Hepatocyte (in vitro differentiated cells): ENCODE measurements around the gene TYW3. TPM values are rescaled to one million over a fixed set of nuclear protein-coding genes. Genes with fewer than 3 reads are reported as not detected.

Experiments used
- DNase-seq: peaks from one replicate; pipeline ENCODE4 v3.0.0-alpha.2; 2016; ENCODE audit warnings: low spot score
- H2AFZ ChIP-seq: fragments of 200-600 bp; sonication (generic); 2 replicates; pipeline ENCODE4 v1.6.0; 2016; ENCODE audit warnings: antibody characterized with exemption, mild to moderate bottlenecking
- H3K27ac ChIP-seq: fragments of 200-600 bp; sonication (generic); 2 replicates; pipeline ENCODE4 v1.5.1; 2016; ENCODE audit warnings: mild to moderate bottlenecking
- H3K27me3 ChIP-seq: fragments of 200-600 bp; sonication (generic); 2 replicates; pipeline ENCODE4 v1.6.1; 2016
- H3K36me3 ChIP-seq: fragments of 200-600 bp; sonication (generic); replicated peaks from 2 replicates; pipeline ENCODE4 v1.5.1; 2016; ENCODE audit warnings: low read depth; ENCODE audit not compliant: insufficient read depth
- H3K4me1 ChIP-seq: fragments of 200-600 bp; sonication (generic); 2 replicates; pipeline ENCODE4 v1.5.1; 2016; ENCODE audit warnings: mild to moderate bottlenecking, moderate library complexity; ENCODE audit not compliant: insufficient read depth
- H3K4me2 ChIP-seq: fragments of 200-600 bp; sonication (generic); 2 replicates; pipeline ENCODE4 v1.6.0; 2016
- H3K4me3 ChIP-seq: fragments of 200-600 bp; sonication (generic); 2 replicates; pipeline ENCODE4 v1.5.1; 2016; ENCODE audit warnings: mild to moderate bottlenecking
- H3K79me2 ChIP-seq: fragments of 200-600 bp; sonication (generic); 2 replicates; pipeline ENCODE4 v1.6.0; 2017; ENCODE audit warnings: mild to moderate bottlenecking
- H3K9me2 ChIP-seq: fragments of 200-600 bp; sonication (generic); replicated peaks from 2 replicates; pipeline ENCODE4 v1.6.0; 2017; ENCODE audit warnings: mild to moderate bottlenecking; ENCODE audit not compliant: insufficient read depth
- H3K9me3 ChIP-seq: fragments of 200-600 bp; sonication (generic); 2 replicates; pipeline ENCODE4 v1.5.1; 2016; ENCODE audit warnings: low read depth, mild to moderate bottlenecking
- H4K20me1 ChIP-seq: fragments of 200-600 bp; sonication (generic); 2 replicates; pipeline ENCODE4 v1.6.0; 2016; ENCODE audit warnings: mild to moderate bottlenecking; ENCODE audit not compliant: insufficient read depth, poor library complexity, severe bottlenecking
- CTCF ChIP-seq: fragments of 200-600 bp; sonication (generic); IDR thresholded peaks from 2 replicates; pipeline ENCODE4 v1.5.1; 2016; ENCODE audit warnings: antibody characterized with exemption, mild to moderate bottlenecking; ENCODE audit not compliant: poor library complexity
- EZH2 ChIP-seq: fragments of 200-600 bp; sonication (generic); IDR thresholded peaks from 2 replicates; pipeline ENCODE4 v1.6.1; 2016; ENCODE audit warnings: antibody characterized with exemption, mild to moderate bottlenecking, borderline replicate concordance
- EZH2phosphoT487 ChIP-seq: fragments of 200-600 bp; sonication (generic); IDR thresholded peaks from one replicate; pipeline ENCODE4 v1.6.1; 2018; ENCODE audit warnings: antibody characterized with exemption, mild to moderate bottlenecking, low read depth, moderate library complexity; ENCODE audit not compliant: unreplicated experiment, severe bottlenecking
- WGBS: methylation state at CpG from one replicate; pipeline ENCODE4 v1.1.6; 2016; ENCODE audit warnings: low lambda C conversion rate; ENCODE audit errors: missing lambda C conversion rate; 5-methylcytosine and 5-hydroxymethylcytosine counted together
- polyA plus RNA-seq: library from polyadenylated mRNA; unstranded; fragments of >200 nt; fragmentation: Nextera tagmentation; extraction: Ambion mirVana; gene quantifications from 2 replicates; pipeline ENCODE4 v1.2.1, GENCODE V29; 2016
- total RNA-seq: library from RNA; depleted of rRNA; stranded (reverse); fragments of >200 nt; gene quantifications from 2 replicates; pipeline ENCODE4 v1.2.3, GENCODE V29; 2014

The TYW3 gene
- total and polyA plus RNA-seq, 2 experiments from 2014 or later: 0.33 to 0.42 TPM

- no peaks in the 10 kb centered on the region for H4K20me1 ChIP-seq
- no peak overlapping the region for H3K27ac ChIP-seq
- H2AFZ ChIP-seq: no peak overlapping the region
- TF ChIP-seq CTCF: no peak
- no peak for TF ChIP-seq EZH2phosphoT487
- TF ChIP-seq EZH2: no peak
- H3K9me3 ChIP-seq: no peaks in the 10 kb centered on the region
- H3K27me3 ChIP-seq: no peaks in the 10 kb centered on the region
- H3K4me2 ChIP-seq: no peak overlapping the region
- H3K4me1 ChIP-seq: no peaks in the 10 kb centered on the region
- H3K4me3 ChIP-seq: no peak overlapping the region
- 89% methylated on average over 6 of the region's 6 CpGs for WGBS
- H3K36me3 ChIP-seq: no peaks in the 10 kb centered on the region
- DNase-seq: no peak
- H3K9me2 ChIP-seq: no peaks in the 10 kb centered on the region
- no peaks in the 10 kb centered on the region for H3K79me2 ChIP-seq
Observed at GRCh38 chr1:74703386-74704182, 29.4 kb upstream of the TYW3 start.

GRCh38 chr1:74712881-74713280 lies 20.1 kb upstream of the TYW3 start:
- H4K20me1 ChIP-seq: no peaks in the 10 kb centered on the region
- no peaks in the 10 kb centered on the region for H3K9me3 ChIP-seq
- 21% methylated on average over 1 of the region's 1 CpG for WGBS
- no peaks in the 10 kb centered on the region for H3K79me2 ChIP-seq
- H3K4me2 ChIP-seq: peak overlapping the region; percentile 49
- TF ChIP-seq EZH2: no peak
- TF ChIP-seq CTCF: no peak
- no peak for TF ChIP-seq EZH2phosphoT487
- peak overlapping the region; percentile 50 for H3K27ac ChIP-seq
- no peaks in the 10 kb centered on the region for H3K27me3 ChIP-seq
- no peaks in the 10 kb centered on the region for H3K36me3 ChIP-seq
- no peak overlapping the region for H3K4me3 ChIP-seq
- H2AFZ ChIP-seq: no peak overlapping the region
- peaks cover 25% of the 10 kb centered on the region for H3K4me1 ChIP-seq
- DNase-seq: no peak
- no peaks in the 10 kb centered on the region for H3K9me2 ChIP-seq

GRCh38 chr1:74713849-74714248 lies 19.1 kb upstream of the TYW3 start:
- H3K9me3 ChIP-seq: no peaks in the 10 kb centered on the region
- no peaks in the 10 kb centered on the region for H4K20me1 ChIP-seq
- H3K4me1 ChIP-seq: peaks cover 25% of the 10 kb centered on the region
- no peak overlapping the region for H3K4me3 ChIP-seq
- H3K27me3 ChIP-seq: no peaks in the 10 kb centered on the region
- no peak for TF ChIP-seq EZH2
- TF ChIP-seq CTCF: no peak
- no peak for TF ChIP-seq EZH2phosphoT487
- no peak overlapping the region for H2AFZ ChIP-seq
- H3K36me3 ChIP-seq: no peaks in the 10 kb centered on the region
- 50% methylated on average over 3 of the region's 3 CpGs for WGBS
- peak overlapping the region; percentile 49 for H3K4me2 ChIP-seq
- H3K9me2 ChIP-seq: no peaks in the 10 kb centered on the region
- no peak for DNase-seq
- H3K27ac ChIP-seq: peak overlapping the region; percentile 50
- no peaks in the 10 kb centered on the region for H3K79me2 ChIP-seq
